Loucy (cell line): ENCODE results near the gene C11orf42.

ENCODE experiments used
- H2AFZ ChIP-seq: fragments of 200-600 bp; sonication (generic); 2 replicates; pipeline ENCODE4 v1.6.0; 2016; ENCODE audit warnings: antibody characterized with exemption, mild to moderate bottlenecking, low read length, moderate library complexity
- H3F3A ChIP-seq: fragments of 200-600 bp; 2 replicates; pipeline ENCODE4 v1.6.0; 2016; ENCODE audit warnings: antibody characterized with exemption, low read depth, mild to moderate bottlenecking
- H3K27me3 ChIP-seq: fragments of 200-600 bp; sonication (generic); 2 replicates; pipeline ENCODE4 v1.6.1; 2014; ENCODE audit warnings: low read length, mild to moderate bottlenecking; ENCODE audit not compliant: insufficient read depth, poor library complexity, severe bottlenecking
- H3K36me3 ChIP-seq: fragments of 200-600 bp; sonication (generic); 2 replicates; pipeline ENCODE4 v1.6.1; 2016; ENCODE audit warnings: low read length; ENCODE audit not compliant: insufficient read depth
- H3K4me1 ChIP-seq: fragments of 200-600 bp; sonication (generic); 2 replicates; pipeline ENCODE4 v1.5.1; 2014; ENCODE audit warnings: low read length, mild to moderate bottlenecking; ENCODE audit not compliant: insufficient read depth, poor library complexity, severe bottlenecking
- H3K4me2 ChIP-seq: fragments of 200-600 bp; sonication (generic); 2 replicates; pipeline ENCODE4 v1.6.0; 2014; ENCODE audit warnings: antibody characterized with exemption, low read length, low read depth, mild to moderate bottlenecking; ENCODE audit not compliant: poor library complexity, severe bottlenecking
- H3K4me3 ChIP-seq: fragments of 200-600 bp; sonication (generic); 2 replicates; pipeline ENCODE4 v1.5.1; 2014; ENCODE audit warnings: low read length, mild to moderate bottlenecking, mixed read lengths; ENCODE audit not compliant: poor library complexity, severe bottlenecking
- H3K79me2 ChIP-seq: fragments of 200-600 bp; sonication (generic); 2 replicates; pipeline ENCODE4 v1.6.1; 2014; ENCODE audit warnings: low read length; ENCODE audit not compliant: insufficient read depth
- H3K9ac ChIP-seq: fragments of 200-600 bp; sonication (generic); 2 replicates; pipeline ENCODE4 v1.6.0; 2014; ENCODE audit warnings: mild to moderate bottlenecking, low read depth, low read length, moderate library complexity; ENCODE audit not compliant: poor library complexity, severe bottlenecking
- H3K9me2 ChIP-seq: fragments of 200-600 bp; sonication (generic); replicated peaks from 2 replicates; pipeline ENCODE4 v1.6.1; 2016; ENCODE audit warnings: low read depth, low read length, mixed read lengths
- H3K9me3 ChIP-seq: fragments of 200-600 bp; sonication (generic); 2 replicates; pipeline ENCODE4 v1.6.1; 2014; ENCODE audit warnings: mild to moderate bottlenecking, antibody characterized with exemption, low read length, low read depth; ENCODE audit not compliant: insufficient read depth
- H4K20me1 ChIP-seq: fragments of 200-600 bp; sonication (generic); 2 replicates; pipeline ENCODE4 v1.6.0; 2014; ENCODE audit warnings: antibody characterized with exemption, low read length, mild to moderate bottlenecking; ENCODE audit not compliant: insufficient read depth, poor library complexity, severe bottlenecking
- CTCF ChIP-seq: fragments of 200-600 bp; sonication (generic); conservative IDR thresholded peaks from 2 replicates; pipeline ENCODE4 v1.5.1; 2014; ENCODE audit warnings: mild to moderate bottlenecking, antibody characterized with exemption, low read length
- EZH2phosphoT487 ChIP-seq: fragments of 200-600 bp; IDR thresholded peaks from 2 replicates; pipeline ENCODE4 v1.6.1; 2018; ENCODE audit warnings: antibody characterized with exemption, mild to moderate bottlenecking, moderate library complexity, borderline replicate concordance

Gene C11orf42

GRCh38 chr11:6233984-6234386 lies 28.6 kb downstream of the C11orf42 start:
- Histone ChIP-seq H2AFZ (peak overlapping the region; percentile 86), H4K20me1 (peaks cover 22% of the 10 kb centered on the region), H3K9me3 (no peaks in the 10 kb centered on the region), H3K4me1 (peaks cover 33% of the 10 kb centered on the region), H3K4me3 (peak overlapping the region; percentile 92), H3K4me2 (peak overlapping the region; percentile 92), H3F3A (no peaks in the 10 kb centered on the region), H3K9me2 (no peaks in the 10 kb centered on the region), H3K9ac (peak overlapping the region; percentile 77), H3K79me2 (peaks cover 31% of the 10 kb centered on the region), H3K27me3 (no peaks in the 10 kb centered on the region), H3K36me3 (no peaks in the 10 kb centered on the region)
- TF ChIP-seq EZH2phosphoT487 (no peak), CTCF (no peak)

- Histone ChIP-seq H3F3A (no peaks in the 10 kb centered on the region), H3K27me3 (no peaks in the 10 kb centered on the region), H2AFZ (peak within 1 kb of the TSS; percentile 86), H3K9me3 (no peaks in the 10 kb centered on the region), H3K4me2 (peak within 1 kb of the TSS; percentile 92), H3K36me3 (no peaks in the 10 kb centered on the region), H3K9ac (peak within 1 kb of the TSS; percentile 78), H4K20me1 (peaks cover 22% of the 10 kb centered on the region), H3K79me2 (peaks cover 25% of the 10 kb centered on the region; the same call in 1 of the 2 replicates), H3K9me2 (no peaks in the 10 kb centered on the region), H3K4me1 (peaks cover 28% of the 10 kb centered on the region), H3K4me3 (peak within 1 kb of the TSS; percentile 92)
- TF ChIP-seq CTCF: no peak
- TF ChIP-seq EZH2phosphoT487: no peak
Measured at GRCh38 chr11:6234387-6235107, 29.2 kb downstream of the C11orf42 start, which contains the start of gene FHIP1B. TSS of gene FHIP1B (minus strand) at chr11:6234636. CDS start at chr11:6224516, 10,120 bp downstream.

GRCh38 chr11:6237266-6237665 lies 31.9 kb downstream of the C11orf42 start:
- peaks cover 13% of the 10 kb centered on the region for H3K4me1 ChIP-seq
- no peaks in the 10 kb centered on the region for H3F3A ChIP-seq
- H3K9ac ChIP-seq: no peak overlapping the region
- no peaks in the 10 kb centered on the region for H3K36me3 ChIP-seq
- H3K9me3 ChIP-seq: no peaks in the 10 kb centered on the region
- TF ChIP-seq EZH2phosphoT487 (no peak), CTCF (no peak)
- no peaks in the 10 kb centered on the region for H3K27me3 ChIP-seq
- H3K79me2 ChIP-seq: peaks cover 15% of the 10 kb centered on the region; the same call in 1 of the 2 replicates
- no peak overlapping the region for H3K4me3 ChIP-seq
- H3K9me2 ChIP-seq: no peaks in the 10 kb centered on the region
- no peak overlapping the region for H3K4me2 ChIP-seq
- H2AFZ ChIP-seq: no peak overlapping the region
- peaks cover 11% of the 10 kb centered on the region for H4K20me1 ChIP-seq
